HG02870 (cell line): ENCODE results near the gene LCE2B.
"Not testable (repeated sequence)": the region's sequence is repeated elsewhere in the genome, so short reads cannot be mapped to it uniquely, and the experiment has no call there.

Experiments
- ATAC-seq: cut with Tn5 transposase; IDR thresholded peaks from one replicate; pipeline ENCODE4 v1.9.1; 2021; ENCODE audit warnings: mild to moderate bottlenecking, moderate library complexity; ENCODE audit not compliant: unreplicated experiment

The LCE2B gene, protein sequence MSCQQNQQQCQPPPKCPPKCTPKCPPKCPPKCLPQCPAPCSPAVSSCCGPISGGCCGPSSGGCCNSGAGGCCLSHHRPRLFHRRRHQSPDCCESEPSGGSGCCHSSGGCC

DNA sequence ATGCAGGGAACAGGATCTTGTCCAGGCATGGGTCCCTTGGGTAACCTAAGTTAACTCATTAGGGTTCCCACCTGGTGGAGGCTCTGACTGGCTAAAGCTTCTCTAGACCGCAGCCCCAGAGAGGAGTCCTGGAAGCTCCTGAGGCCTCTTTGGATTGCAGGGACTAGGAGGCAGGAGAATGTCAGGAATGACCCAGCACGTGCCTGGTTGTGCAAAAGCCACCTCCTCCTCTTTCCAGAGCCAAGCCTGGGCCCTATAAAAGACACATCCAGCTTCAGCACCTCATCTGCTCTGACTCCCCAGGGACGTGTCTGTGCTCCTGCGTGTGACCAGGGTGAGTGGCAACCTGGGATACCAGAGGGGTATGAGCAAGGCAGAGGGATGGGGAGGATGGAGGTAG lies at the start of gene LCE2B:
LCE2B (plus strand) TSS at position 301 of the 400 bp plus-strand sequence. CDS start 721 bp downstream, outside the sequence.
- not testable (repeated sequence) for ATAC-seq

DNA sequence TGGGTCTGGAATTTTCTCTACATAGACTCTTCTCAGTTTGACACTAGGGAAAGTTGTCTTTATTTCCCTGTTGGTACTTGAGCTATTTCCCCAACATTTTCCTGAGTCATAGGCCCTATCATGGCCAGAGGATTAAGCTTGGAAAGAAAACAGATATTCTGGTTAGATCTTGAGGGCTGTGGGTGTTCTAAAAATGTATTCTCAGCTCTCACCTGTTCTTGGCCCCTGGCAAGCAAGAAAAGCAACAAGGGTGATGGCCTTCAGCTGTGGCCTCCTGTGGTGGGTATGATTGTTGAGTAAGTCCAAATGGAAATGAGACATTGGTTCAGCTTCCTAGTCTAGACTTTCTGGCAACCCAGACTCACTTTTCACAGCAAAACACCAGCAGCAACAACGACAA lies 45.6 kb upstream of the LCE2B start:
- ATAC-seq = no peak

DNA sequence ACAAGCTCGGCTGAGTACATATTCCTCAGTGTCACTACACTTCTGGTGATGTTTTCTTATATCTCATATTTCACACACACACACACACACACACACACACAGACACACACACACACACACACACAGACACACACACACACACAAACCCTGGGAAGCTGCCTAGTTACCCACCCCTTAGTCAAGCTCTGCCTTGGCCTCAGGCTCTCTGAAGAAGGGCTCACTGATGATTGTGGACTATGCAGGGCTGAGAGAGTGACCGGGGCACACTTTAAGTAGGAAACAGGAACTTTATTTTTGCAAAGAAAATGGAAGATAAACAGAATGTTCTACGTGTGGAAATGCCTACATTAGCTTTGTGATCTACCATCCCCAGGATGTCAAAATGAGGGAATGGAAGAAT lies 42.0 kb upstream of the LCE2B start:
- ATAC-seq = no peak

DNA sequence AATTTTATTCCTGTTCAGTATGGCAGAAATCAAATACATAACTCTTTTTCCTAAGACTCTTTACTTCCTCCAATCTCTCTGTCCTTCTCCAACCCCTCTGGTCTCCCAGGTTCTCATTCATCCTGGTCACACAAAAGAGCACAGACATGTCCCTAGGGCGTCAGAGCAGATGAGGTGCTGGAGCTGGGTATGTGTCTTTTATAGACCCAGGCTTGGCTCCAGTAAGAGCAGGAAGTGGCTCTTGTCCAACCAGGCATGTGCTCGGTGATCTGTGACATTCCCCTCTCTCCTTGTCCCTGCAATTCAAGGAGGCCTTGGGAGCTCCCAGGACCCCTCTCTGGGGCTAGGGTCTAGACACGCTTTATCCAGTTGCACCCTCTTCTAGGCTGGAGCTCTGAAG lies 40.8 kb upstream of the LCE2B start:
- no peak for ATAC-seq

DNA sequence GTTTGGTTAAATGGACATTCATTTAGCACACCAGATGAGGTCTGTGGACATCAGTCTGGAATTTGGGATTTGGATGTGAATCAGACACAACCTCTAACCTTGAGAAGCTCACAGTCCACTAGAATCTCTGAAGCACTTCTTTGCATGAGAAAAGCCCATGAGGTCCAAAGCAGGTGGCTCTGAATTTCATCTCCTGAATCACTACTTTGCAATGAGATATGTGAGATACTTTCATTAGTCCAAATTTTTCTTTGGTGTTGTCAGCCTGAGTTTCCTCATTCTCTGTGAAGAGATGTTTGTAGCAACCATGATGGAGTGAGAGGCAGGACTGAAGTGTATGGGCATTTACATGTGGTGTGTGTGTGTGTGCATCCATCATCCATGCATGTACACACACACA lies 39.3 kb upstream of the LCE2B start:
- ATAC-seq = no peak

DNA sequence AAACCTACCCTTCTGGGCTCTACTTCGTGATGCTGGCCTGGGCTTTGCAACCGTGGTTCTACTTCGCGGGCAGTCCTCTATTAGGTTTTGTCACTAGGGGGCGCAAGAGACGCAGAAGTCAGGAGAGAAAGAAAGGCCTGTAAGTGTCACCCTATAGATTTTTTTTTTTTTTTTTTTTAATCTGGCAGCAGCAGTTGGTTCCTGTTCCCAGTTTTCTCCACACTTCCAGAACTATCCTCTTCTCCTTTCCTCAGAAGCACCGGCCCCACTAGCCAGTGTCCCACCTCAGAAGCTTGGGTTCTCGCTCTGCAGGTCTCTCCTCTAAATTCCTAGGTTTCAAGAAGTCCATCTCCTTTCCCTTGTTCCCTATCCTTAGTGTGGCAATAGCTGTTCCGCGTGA lies 31.8 kb upstream of the LCE2B start:
- ATAC-seq = no peak

DNA sequence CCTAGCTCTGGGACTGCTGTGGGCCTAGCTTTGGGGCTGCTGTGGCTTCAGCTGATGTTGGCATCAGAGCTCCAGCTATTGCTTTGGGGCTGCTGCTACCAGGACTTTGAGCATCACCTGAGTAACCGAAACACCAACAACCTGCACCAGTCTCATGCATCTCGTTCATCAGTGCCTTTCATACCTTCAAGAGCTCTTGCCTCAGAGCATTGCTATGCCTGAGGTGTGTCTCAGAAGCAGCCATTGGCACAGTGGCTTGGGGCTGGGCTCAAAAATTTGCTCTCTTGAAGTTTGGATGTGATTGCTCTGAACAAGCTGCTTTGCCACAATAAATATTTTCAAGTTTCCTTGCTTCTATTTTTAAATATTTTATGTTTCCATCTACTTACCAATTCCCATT lies 29.5 kb upstream of the LCE2B start:
- no peak for ATAC-seq

DNA sequence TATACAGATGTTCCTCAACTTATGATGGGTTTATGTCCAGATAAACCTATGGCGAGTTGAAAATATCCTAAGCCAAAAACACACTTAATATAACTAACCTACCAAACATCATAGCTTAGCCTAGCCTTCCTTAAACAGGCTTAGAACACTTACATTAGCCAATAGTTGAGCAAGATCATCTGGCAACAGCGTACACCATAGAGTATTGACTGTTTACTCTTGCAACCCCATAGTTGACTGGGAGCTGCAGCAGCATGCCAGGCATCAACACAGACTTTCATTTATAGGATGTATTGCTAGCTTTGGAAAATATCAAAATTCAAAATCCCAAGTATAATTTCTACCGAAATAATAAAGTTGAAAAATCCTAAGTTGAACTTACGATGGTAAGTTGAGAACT lies 28.2 kb upstream of the LCE2B start:
- ATAC-seq = no peak

DNA sequence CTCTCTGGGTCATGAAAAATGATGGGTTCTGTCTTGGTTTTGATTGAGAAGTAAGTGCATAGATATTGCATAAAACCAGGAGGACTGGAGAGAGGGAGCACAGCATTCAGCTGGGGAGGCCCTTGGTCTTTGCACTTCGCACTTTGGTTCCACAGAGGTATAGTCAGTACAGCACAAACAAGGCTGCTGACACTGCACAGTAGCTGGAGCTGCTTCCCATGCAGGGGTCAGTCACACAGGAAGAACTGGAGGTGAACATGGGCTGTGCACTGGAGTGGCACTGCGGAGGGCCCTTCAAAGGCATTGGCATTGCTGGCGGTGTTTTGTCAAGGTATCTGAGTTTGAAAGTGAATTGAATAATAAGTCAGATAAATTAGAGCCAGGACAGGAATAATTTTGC lies 27.3 kb upstream of the LCE2B start:
- ATAC-seq = no peak

DNA sequence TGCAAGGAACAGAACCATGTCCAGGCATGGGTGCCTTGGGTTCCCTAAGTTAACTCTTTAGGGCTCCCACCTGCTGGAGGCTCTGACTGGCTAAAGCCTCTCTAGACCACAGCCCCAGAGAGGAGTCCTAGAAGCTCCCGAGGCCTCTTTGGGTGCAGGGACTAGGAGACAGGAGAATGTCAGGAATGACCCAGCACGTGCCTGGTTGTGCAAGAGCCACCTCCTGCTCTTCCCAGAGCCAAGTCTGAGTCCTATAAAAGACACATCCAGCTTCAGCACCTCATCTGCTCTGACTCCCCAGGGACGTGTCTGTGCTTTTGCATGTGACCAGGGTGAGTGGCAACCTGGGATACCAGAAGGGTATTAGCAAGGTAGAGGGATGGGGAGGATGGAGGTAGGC lies 22.8 kb upstream of the LCE2B start, which contains the start of gene LCE2D:
LCE2D (plus strand) TSS at position 283 of the 400 bp plus-strand sequence. CDS start 726 bp downstream, outside the sequence.
- ATAC-seq = no peak

DNA sequence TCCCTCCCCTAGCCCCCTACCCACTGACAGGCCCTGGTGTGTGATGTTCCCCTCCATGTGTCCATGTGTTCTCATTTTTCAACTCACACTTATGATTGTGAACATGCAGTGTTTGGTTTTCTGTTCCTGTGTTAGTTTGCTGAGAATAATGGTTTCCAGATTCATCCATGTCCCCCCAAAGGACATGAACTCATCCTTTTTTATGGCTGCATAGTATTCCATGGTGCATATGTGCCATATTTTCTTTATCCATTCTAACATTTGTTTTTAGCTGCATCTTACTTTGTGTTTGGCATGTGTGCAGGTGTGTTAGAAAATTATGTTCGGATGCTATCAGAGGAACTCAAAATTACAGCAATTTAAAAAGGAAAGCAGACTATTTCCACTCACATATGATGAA lies 19.8 kb upstream of the LCE2B start:
- ATAC-seq = not testable (repeated sequence)

DNA sequence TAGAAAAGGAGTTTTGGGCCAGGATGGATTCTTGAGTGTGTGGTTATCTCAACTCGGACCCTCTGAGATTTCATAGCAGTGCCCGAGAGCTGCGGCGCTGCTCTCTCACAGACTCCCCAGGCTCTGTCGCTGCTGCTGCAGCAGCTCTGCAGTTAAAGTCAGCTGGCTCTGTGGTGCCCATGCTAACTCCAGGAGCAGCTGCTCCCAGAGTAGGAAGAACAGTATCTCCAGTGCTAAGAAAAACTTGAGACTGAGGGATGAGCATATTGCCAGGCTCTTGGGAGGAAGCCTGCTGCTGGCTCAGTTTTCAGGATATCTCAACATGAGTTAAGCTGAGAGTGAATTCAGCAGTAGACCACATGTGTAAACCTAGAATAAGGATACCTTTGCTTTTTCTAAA lies 18.3 kb upstream of the LCE2B start:
- ATAC-seq = no peak

DNA sequence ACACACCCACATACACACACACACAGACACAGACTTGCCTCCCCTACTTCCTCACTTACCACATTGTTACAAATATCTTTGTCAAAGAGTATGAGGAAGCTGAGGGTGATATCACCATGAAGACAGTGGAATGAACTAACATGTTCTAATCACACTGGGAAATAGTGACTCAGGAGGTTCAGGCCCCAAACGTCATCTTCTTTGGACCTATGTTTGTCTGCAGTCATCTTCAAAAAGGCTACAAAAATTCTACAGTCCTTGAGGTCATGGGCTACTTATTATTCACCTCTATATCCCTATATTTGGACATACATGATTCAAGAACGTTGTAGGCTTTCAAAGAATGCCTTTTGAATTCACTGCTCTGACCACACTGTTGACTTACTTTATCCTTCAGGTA lies 12.9 kb upstream of the LCE2B start:
- no peak for ATAC-seq

DNA sequence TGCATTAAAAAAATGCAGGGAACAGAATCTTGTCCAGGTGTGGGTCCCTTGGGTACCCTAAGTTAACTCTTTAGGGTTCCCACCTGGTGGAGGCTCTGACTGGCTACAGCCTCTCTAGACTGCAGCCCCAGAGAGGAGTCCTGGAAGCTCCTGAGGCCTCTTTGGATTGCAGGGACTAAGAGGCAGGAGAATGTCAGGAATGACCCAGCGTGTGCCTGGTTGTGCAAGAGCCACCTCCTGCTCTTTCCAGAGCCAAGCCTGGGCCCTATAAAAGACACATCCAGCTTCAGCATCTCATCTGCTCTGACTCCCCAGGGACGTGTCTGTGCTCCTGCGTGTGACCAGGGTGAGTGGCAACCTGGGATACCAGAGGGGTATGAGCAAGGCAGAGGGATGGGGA lies 10.9 kb upstream of the LCE2B start, which contains the start of gene LCE2C:
LCE2C (plus strand) TSS at position 297 of the 400 bp plus-strand sequence. CDS start 737 bp downstream, outside the sequence.
- not testable (repeated sequence) for ATAC-seq

DNA sequence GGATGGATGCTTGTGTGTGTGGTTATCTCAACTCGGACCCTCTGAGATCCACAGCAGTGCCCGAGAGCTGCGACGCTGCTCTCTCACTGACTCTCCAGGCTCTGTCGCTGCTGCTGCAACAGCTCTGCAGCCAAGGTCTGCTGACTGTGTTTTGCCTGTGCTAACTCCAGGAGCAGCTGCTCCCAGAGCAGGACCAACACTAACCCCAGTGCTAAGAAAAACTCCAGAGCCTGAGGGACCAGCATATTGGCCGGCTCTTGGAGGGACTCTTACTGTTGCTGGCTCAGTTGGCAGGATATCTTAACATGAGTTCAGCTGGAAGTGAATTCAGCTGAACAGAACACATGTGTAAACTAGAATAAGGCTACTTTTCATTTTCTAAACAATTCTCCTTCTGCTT lies 6.5 kb upstream of the LCE2B start:
- ATAC-seq = no peak

DNA sequence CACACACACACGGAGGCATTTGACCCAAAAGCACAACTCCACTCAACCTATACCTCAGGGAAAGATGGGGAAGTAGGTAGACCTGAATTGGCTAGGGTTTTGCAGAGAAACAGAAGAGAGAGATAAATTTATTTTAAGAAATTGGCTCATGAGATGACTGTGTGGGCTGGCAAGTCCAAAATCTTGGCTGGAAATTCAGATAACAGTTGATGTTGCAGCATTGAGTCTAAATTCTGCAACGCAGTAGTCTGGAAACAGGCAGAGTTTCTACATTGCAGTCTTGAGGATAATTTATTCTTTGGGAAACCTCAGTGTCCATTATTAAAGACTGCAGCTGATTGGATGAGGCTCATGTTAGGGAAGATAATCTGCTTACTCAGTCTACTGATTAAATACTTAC lies 4.3 kb upstream of the LCE2B start:
- ATAC-seq = no peak

DNA sequence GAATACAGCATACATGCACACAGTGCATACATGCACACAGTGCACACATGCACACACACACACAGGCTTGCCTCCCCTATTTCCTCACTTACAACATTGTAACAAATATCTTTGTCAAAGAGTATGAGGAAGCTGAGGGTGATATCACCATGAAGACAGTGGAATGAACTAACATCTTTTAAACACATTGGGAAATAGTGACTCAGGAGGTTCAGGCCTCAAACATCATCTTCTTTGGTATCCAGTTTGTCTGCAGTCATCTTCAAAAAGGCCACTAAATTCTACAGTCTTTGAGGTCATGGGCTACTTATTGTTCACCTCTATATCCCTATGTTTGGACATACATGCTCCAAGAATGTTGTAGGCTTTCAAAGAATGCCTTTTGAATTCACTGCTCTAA lies 2.1 kb upstream of the LCE2B start:
- no peak for ATAC-seq

DNA sequence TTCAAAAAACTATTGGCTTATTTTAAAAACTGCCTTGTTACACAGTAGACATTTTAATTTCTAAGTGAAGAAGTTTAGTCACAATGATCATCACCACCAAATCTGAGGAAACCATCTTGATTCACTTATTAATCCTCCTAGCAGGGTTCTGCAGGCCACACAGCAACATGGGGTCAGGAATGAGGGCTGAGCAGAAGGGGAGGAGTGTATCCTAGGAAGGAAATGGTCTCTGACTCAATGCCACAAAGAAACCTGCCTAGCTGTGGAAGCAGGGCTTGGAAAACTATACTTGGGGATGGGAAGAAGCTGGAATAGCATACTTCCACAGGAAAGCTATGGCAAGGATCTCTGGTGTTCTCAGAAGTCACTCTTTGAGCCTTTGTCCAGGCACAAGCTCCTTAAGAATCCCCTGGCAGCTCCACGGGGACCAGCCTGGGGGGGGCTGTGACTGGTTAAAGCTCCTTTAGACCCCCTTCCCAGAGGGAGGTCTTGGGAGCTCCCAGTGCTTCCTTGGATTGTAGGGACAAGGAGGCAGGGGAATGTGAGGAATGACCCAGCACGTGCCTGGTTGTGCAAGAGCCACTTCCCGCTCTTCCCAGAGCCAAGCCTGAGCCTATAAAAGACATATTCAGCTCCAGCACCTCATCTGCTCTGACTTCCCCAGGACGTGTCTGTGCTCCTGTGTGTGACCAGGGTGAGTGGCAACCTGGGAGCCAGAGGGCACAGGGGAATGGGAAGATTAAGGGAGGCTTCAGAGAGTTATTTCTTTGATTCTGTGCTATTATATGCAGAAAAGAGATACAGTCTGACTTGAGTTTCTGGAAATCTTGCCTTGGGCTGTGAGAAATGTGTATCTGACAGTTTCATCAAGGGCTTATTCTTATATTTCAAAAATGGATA lies 12.0 kb downstream of the LCE2B start, which contains the start of gene LCE2A:
LCE2A (plus strand) TSS at position 645 of the 900 bp plus-strand sequence. CDS start 557 bp downstream, outside the sequence.
- ATAC-seq = no peak

DNA sequence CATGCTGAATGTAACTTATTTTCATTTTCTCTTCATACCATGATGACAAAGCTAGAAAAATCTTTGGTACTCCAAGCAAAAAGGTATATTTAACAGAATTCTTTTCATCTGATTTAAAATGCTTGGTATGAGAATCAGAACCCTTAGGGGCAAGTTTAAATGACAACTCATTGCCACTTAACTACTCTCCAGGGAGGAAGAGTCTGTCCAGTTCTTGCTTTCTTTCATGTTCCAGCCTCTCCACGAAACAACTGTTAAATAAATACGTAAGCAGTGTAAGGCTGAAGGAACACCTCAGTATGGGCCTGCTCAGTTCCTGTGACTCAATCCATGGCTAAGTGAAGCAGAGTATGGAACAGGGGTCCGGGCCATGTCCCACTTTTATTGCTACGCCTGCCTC lies 13.8 kb downstream of the LCE2B start:
- ATAC-seq = no peak

DNA sequence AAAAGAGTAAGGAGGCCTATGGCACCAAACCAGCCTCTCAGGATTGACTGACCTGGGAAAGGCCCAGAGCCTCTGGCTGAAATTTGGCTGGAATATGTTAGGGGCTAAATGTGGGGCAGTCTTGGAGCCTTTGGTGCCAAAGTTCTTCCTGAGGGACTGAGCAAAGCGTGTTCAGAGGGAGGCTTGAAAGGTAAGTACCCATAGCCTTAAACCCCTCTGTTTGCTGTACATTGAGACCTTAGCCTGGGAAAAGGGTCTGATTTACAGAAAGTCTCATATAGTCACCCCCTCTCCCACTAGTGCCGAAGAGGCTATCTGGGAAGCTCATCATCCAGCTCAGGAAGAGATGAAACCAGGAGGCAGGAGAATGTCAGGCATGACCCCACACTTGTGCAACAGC lies 21.9 kb downstream of the LCE2B start, which contains the start of gene LCE4A:
LCE4A (plus strand) TSS at position 301 of the 400 bp plus-strand sequence. CDS start 916 bp downstream, outside the sequence.
- ATAC-seq = no peak

DNA sequence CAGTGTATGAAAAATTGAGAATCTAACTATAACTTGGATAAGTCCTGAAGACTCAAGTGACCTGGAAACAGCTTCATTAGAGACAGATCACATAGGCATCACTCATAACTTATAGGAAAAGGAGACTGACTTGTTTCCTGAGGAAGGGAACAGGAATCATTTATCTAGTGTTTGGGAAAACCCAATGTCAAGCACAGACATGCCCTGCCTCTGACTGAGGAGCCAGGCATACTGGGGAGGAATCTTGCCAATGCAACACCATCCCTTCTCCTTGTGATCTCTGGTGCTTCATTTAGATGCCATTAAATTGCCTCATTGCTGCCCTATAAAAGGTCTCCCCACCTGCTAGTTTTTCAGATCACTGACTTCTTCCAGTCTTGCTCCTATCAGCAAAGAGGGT lies 32.3 kb downstream of the LCE2B start:
- no peak for ATAC-seq

DNA sequence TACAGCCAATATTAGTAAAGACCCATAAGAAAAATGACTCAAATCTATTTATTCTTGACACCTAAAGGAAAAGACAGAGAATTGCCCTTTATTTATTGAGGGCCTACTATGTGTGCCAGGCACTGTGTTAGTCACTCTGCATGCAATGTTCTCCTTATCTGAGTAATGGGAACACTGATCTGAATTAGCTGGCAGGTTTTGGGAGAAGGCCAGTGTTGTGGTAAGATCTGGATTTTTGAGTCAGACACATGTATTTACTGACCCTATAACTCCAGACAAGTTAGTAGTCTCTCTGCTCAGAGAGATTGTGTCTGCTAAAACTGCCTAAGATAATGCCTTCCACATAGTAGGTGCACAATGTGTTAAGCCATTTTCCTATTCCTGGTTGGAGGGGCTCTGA lies 39.3 kb downstream of the LCE2B start:
- ATAC-seq = no peak
